ENCODE data around the gene GSTM2.

The GSTM2 gene

GRCh38 chr1:109630081-109630897 is 37.6 kb upstream of the GSTM2 start:
- no peak for DNase-seq

DNA sequence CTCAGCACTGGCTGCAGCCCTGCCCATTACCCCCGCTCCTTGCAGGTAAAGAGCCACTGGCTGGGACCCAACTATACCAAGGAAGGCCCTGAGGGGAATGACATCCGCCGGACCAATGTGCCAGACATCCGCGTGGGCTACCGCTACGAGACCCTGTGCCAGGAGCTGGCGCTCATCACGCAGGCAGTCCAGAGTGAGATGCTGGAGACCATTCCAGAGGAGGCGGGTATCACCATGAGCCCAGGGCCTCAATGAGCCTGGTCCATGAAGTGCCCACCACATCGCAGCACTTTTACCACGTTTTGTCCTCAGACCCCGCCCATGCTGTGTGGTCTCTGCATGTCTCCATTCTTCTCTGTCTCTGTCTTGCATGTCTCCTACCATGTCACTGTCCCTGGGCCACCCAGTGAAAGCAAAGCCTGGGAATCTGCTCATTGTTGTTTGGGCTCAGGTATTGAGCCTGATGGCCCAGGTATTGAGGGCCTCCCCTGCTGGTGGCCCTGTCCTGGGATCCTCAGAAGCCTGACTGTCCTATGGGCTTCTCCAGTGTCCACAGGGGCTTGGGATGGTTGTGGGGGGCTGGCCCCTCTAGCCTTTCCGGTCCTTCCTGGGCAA is 36.9 kb upstream of the GSTM2 start:
- DNase-seq = no peak

- no peak for DNase-seq
These were observed 36.0 kb upstream of the GSTM2 start for GRCh38 chr1:109631513-109632505.

DNA sequence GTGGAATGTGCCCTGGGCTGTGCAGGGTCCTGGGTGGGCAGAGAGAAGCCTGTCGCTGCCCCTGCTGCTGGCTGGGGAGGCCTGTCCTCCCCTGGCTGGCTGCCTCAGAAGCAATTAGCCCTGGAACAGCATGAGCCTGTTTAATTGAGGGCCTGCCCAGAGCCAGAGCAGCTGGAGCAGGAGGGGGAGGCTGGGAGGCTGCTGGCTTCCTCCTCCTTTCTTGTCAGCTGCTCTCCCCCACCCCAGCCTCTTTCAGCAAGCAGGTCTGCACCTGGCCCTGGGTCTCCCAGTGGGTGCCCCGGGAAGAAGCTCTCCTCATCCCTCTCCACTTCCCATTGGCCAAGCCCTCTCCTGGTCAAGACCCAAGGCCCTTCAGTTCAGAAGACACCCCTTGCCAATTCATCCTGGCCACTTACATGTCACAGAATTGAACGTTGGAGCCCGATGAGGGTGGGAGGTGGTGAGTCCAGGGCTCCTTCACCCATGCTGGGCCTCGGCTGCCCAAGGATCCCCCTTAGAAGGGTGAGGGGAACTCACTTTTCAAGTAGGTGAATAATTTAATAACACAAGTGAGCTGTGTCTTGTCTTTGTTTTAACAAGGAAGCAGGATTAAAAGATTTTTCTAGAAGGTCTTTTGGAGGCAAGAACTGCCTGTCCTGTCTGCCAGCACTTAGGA is 35.0 kb upstream of the GSTM2 start:
- DNase-seq = peak; percentile 72

DNA sequence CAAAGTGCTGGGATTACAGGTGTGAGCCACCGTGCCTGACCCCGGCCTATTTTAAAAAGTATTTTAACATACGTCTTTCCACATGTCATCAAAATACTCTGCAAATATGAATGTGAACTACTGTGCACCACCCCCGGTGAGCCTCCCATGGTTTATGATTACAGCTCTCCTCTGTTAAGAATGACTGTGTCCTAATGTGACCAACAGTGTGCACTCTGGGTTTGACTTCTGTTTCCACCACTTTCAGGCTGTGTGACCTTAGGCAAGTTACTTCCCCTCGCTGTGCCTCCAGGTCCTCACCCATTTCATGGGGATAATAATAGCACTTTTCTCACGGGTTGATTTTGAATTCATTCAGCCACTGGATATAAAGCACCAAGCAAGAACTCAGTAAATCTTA is 33.6 kb upstream of the GSTM2 start:
- DNase-seq = no peak

GRCh38 chr1:109634771-109635750 is 32.8 kb upstream of the GSTM2 start:
- DNase-seq = no peak

DNA sequence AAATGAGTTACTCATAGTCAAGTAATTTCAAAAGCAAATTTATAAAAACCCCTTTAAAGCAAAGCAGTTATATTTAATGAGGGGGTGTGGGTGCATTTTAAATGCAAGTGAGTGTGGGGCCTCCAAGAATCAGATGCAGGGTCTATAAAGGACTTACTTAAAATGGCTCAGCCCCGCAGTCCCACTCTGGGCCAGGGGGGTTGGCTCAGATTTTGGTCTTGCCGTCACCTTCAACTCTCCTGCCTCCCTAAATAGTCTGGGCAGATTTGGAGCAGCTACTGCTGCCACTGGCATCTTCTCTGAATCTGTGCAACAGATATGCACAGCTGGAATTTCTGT is 32.0 kb upstream of the GSTM2 start:
- no peak for DNase-seq

GRCh38 chr1:109636201-109636952 is 31.5 kb upstream of the GSTM2 start:
- DNase-seq = no peak

GRCh38 chr1:109637446-109637845 is 30.4 kb upstream of the GSTM2 start:
- DNase-seq = no peak

DNA sequence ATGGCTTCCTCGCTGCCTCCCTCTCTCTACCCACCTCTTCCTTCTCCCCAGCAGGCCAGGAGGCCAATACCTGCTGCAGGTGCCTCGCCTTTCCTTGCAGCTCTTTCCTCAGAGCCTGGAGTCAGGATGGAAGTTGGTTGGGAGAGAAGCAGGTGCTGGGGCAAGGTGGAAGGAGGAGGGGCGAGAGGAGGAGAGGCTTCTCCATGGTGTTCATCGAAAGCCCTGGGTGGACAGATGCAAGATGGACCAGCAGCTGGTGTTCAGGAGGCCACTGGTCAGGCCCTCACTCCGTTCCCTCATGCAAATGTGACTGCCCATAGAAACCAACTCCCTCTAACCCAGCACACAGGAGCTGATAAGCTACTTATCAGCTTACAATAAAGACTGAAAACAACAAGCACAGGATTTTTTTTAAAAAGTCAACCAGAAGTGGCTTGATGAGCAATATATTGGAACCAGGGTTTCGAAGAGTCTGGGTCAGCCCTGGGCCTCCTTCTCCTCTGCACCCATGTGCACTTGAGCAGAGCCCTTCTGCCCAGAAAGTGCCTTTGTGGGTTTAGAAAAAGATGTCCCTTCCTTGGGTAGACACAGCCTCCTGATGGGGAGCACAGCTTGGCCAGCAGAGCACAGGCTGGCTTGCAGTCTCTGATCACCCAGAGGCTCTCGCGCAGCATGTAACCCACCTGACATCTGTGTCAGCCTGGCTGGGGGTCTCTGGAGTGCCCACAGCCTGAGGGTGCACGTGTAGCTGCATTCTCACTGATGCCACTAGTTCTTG is 28.6 kb upstream of the GSTM2 start:
- no peak for DNase-seq

- DNase-seq = no peak
These were observed 28.0 kb upstream of the GSTM2 start for GRCh38 chr1:109639841-109640184.

DNA sequence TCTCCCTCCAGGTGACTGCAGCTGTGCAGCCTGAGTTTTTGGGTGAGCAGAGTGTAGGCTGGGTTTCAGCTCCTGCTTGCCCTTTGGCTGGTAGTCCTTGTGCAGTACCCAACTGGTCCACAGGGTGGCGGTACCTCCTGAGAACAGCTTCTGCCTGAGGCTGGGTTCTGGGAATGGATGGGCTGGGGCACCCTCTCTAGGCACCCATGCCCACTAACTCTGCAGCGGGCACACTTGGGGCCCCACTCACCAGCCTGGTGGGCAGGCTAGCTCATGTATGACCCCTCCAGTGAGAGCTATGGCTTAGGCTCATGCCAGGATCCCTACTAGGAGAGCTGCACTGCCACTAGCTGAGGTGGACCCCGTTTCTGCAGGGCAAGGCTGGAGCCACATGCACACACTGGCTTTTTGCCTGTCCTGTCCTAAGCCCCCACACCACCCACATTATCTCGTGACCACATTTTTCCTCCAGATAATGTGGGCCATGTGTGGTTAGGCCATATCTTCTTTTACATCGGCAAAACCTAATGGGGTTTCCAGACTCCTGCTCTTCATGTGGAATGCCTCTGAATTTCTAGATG is 27.5 kb upstream of the GSTM2 start:
- DNase-seq = peak; percentile 65

- no peak for DNase-seq
These were observed 26.6 kb upstream of the GSTM2 start for GRCh38 chr1:109641078-109641740.

- DNase-seq = no peak
These were observed 26.0 kb upstream of the GSTM2 start for GRCh38 chr1:109641861-109642260.

GRCh38 chr1:109642626-109643025 is 25.2 kb upstream of the GSTM2 start:
- DNase-seq = no peak

DNA sequence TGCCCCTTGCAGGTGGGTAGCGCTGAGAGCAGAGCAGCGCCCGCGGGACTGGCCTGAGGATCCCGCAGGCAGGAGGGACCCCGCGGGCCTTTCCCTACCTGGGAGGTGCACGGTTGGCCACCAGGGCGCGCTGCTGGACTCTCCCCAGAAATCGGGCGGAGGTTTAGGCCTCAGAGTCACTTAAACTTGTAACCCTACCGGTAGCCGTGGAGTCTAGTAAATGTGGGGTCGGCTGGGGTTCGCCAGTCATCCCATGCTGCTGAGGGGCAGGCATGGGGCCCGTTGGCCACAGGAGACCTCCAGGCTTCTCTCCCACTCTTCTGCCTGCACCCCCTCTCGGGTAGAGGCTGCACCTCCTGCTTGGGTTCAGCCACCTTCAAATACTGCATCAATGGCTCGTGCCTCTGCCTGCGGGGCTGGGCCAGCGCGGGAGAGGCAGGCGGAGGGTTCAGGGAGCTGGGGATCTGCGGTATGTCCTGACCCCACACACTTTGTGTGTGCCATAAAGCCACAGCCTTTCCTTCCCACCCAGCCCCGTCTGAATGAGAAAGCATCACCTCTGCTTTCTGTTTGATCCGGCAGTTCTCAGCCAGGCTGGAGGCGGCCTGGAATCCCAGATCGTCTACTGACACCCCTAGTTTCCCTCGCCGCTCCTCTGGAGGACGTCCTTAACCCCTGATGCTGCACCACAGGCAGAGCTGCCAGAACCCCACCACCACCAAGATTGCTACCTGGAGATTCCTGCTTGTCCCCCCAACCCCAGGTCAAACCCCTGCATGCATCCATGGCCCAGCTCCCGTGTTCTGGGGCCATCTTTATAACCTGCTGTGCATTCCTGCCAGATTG is 24.2 kb upstream of the GSTM2 start:
- peak; percentile 84 for DNase-seq

DNA sequence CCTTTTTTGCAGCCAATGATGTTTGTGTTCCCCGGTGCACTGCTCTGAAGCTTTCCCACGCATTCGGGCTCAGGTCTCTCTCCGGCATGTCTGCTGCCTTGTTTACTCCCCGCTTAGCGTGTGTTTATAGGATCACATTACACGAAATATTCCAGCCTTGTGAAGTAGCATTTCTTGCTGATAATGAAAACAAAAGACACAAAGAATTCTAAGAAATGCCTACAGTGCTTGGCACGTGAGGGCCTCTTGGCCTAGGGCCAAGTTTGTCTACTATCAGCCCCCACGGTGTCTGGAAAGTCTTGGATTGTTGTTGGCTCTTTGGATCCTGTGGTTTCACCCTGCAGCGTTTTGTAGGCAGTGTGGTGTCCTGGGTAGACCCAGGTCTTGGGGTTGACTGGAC is 23.2 kb upstream of the GSTM2 start:
- no peak for DNase-seq

- no peak for DNase-seq
These were observed 18.4 kb upstream of the GSTM2 start for GRCh38 chr1:109649491-109649914.
